ENCODE data around the gene ANTXRL.
"Not testable (repeated sequence)": the region's sequence is repeated elsewhere in the genome, so short reads cannot be mapped to it uniquely, and the experiment has no call there.

The ANTXRL gene

GRCh38 chr10:46294641-46295220, 7.9 kb downstream of the ANTXRL start:
- DNase-seq (ENCODE audit: low read depth) = no peak

GRCh38 chr10:46295350-46296010, 8.7 kb downstream of the ANTXRL start:
- not testable (repeated sequence) for DNase-seq (ENCODE audit: low read depth)

GRCh38 chr10:46296086-46296485, 9.3 kb downstream of the ANTXRL start:
- DNase-seq (ENCODE audit: low read depth) = not testable (repeated sequence)

- DNase-seq (ENCODE audit: low read depth) = no peak
Observed at GRCh38 chr10:46296641-46297141, 9.9 kb downstream of the ANTXRL start.

GRCh38 chr10:46297406-46298204, 10.8 kb downstream of the ANTXRL start:
- no peak for DNase-seq (ENCODE audit: low read depth)

- no peak for DNase-seq (ENCODE audit: low read depth)
Observed at GRCh38 chr10:46298477-46299285, 11.9 kb downstream of the ANTXRL start.

GRCh38 chr10:46299286-46299535, 12.4 kb downstream of the ANTXRL start:
- no peak for DNase-seq (ENCODE audit: low read depth)

- no peak for DNase-seq (ENCODE audit: low read depth)
Observed at GRCh38 chr10:46299536-46300369, 13.0 kb downstream of the ANTXRL start.

GRCh38 chr10:46300370-46300711, 13.5 kb downstream of the ANTXRL start:
- DNase-seq (ENCODE audit: low read depth) = not testable (repeated sequence)

GRCh38 chr10:46301056-46301645, 14.4 kb downstream of the ANTXRL start:
- DNase-seq (ENCODE audit: low read depth) = no peak

- DNase-seq (ENCODE audit: low read depth) = no peak
Observed at GRCh38 chr10:46301721-46302479, 15.1 kb downstream of the ANTXRL start.

GRCh38 chr10:46302765-46303352, 16.1 kb downstream of the ANTXRL start:
- DNase-seq (ENCODE audit: low read depth) = not testable (repeated sequence)

GRCh38 chr10:46304062-46304461, 17.3 kb downstream of the ANTXRL start:
- DNase-seq (ENCODE audit: low read depth) = no peak

GRCh38 chr10:46304671-46305070, 17.9 kb downstream of the ANTXRL start:
- not testable (repeated sequence) for DNase-seq (ENCODE audit: low read depth)

- no peak for DNase-seq (ENCODE audit: low read depth)
Observed at GRCh38 chr10:46305079-46305818, 18.5 kb downstream of the ANTXRL start.

- DNase-seq (ENCODE audit: low read depth) = no peak
Observed at GRCh38 chr10:46305986-46306385, 19.2 kb downstream of the ANTXRL start.

- DNase-seq (ENCODE audit: low read depth) = no peak
Observed at GRCh38 chr10:46306516-46307184, 19.9 kb downstream of the ANTXRL start.

- DNase-seq (ENCODE audit: low read depth) = no peak
Observed at GRCh38 chr10:46307281-46308112, 20.7 kb downstream of the ANTXRL start.
